H9 (cell line): ENCODE measurements around the gene DICER1. TPM values are rescaled to one million over a fixed set of nuclear protein-coding genes. Genes with fewer than 3 reads are reported as not detected.
A peak's percentile ranks its signal among the peaks of the same experiment; 100 is the strongest.

Source experiments
- DNase-seq: peaks from one replicate; pipeline ENCODE4 v3.0.0-alpha.2; 2017
- H2AFZ ChIP-seq: one replicate; pipeline ENCODE4 v1.6.1; 2013; ENCODE audit warnings: mild to moderate bottlenecking, low read length, control low read depth, moderate library complexity
- H2AK5ac ChIP-seq: 2 replicates; pipeline ENCODE4 v1.6.1; 2013; ENCODE audit warnings: low read length, control low read depth, mixed read lengths; ENCODE audit not compliant: insufficient read length
- H2BK120ac ChIP-seq: one replicate; pipeline ENCODE4 v1.6.1; 2013; ENCODE audit warnings: low read depth, mild to moderate bottlenecking, low read length, control low read depth, inconsistent platforms; ENCODE audit not compliant: poor library complexity, severe bottlenecking
- H2BK12ac ChIP-seq: 2 replicates; pipeline ENCODE4 v1.6.1; 2013; ENCODE audit warnings: low read length, control low read depth, mixed read lengths, low read depth; ENCODE audit not compliant: insufficient read length
- H2BK15ac ChIP-seq: 2 replicates; pipeline ENCODE4 v1.6.1; 2013; ENCODE audit warnings: low read depth, low read length, control low read depth
- H2BK20ac ChIP-seq: one replicate; pipeline ENCODE4 v1.6.1; 2013; ENCODE audit warnings: low read depth, mild to moderate bottlenecking, low read length, control low read depth, inconsistent platforms; ENCODE audit not compliant: poor library complexity, severe bottlenecking
- H2BK5ac ChIP-seq: 2 replicates; pipeline ENCODE4 v1.6.1; 2013; ENCODE audit warnings: low read length, control low read depth, mixed read lengths; ENCODE audit not compliant: insufficient read length
- H3K14ac ChIP-seq: 2 replicates; pipeline ENCODE4 v1.6.1; 2013; ENCODE audit warnings: low read length, control low read depth; ENCODE audit not compliant: insufficient read depth
- H3K18ac ChIP-seq: 2 replicates; pipeline ENCODE4 v1.6.1; 2013; ENCODE audit warnings: low read depth, mild to moderate bottlenecking, mixed read lengths, low read length, control low read depth; ENCODE audit not compliant: insufficient read length
- H3K23ac ChIP-seq: 2 replicates; pipeline ENCODE4 v1.6.1; 2013; ENCODE audit warnings: low read length, control low read depth, mixed read lengths, low read depth; ENCODE audit not compliant: insufficient read length
- H3K23me2 ChIP-seq: 2 replicates; pipeline ENCODE4 v1.6.1; 2013; ENCODE audit warnings: low read depth, mild to moderate bottlenecking, mixed read lengths, low read length, control low read depth; ENCODE audit not compliant: insufficient read length, poor library complexity, severe bottlenecking
- H3K27ac ChIP-seq: 2 replicates; pipeline ENCODE4 v1.5.1; 2013; ENCODE audit warnings: low read length, control low read depth, mixed read lengths, low read depth; ENCODE audit not compliant: insufficient read length
- H3K27me3 ChIP-seq: 2 replicates; pipeline ENCODE4 v1.6.1; 2013; ENCODE audit warnings: low read length, control low read depth, inconsistent platforms; ENCODE audit not compliant: insufficient read depth
- H3K4ac ChIP-seq: 2 replicates; pipeline ENCODE4 v1.6.1; 2013; ENCODE audit warnings: low read depth, mild to moderate bottlenecking, control low read depth, inconsistent platforms, low read length, moderate library complexity
- H3K4me1 ChIP-seq: 2 replicates; pipeline ENCODE4 v1.6.1; 2013; ENCODE audit warnings: low read length, control low read depth, inconsistent platforms; ENCODE audit not compliant: insufficient read depth
- H3K4me2 ChIP-seq: 2 replicates; pipeline ENCODE4 v1.6.1; 2013; ENCODE audit warnings: low read length, control low read depth, mixed read lengths; ENCODE audit not compliant: insufficient read length, insufficient read depth
- H3K56ac ChIP-seq: 2 replicates; pipeline ENCODE4 v1.6.1; 2013; ENCODE audit warnings: low read depth, mild to moderate bottlenecking, mixed read lengths, low read length, control low read depth; ENCODE audit not compliant: insufficient read length
- H3K79me1 ChIP-seq: 2 replicates; pipeline ENCODE4 v1.6.1; 2013; ENCODE audit warnings: low read depth, mild to moderate bottlenecking, moderate library complexity, low read length, control low read depth, inconsistent platforms; ENCODE audit not compliant: insufficient read depth, poor library complexity, severe bottlenecking
- H3K79me2 ChIP-seq: 2 replicates; pipeline ENCODE4 v1.6.1; 2013; ENCODE audit warnings: low read length, control low read depth, inconsistent platforms; ENCODE audit not compliant: insufficient read depth
- H3K9ac ChIP-seq: 2 replicates; pipeline ENCODE4 v1.6.1; 2013; ENCODE audit warnings: low read length, control low read depth, mixed read lengths; ENCODE audit not compliant: insufficient read length; ENCODE audit errors: extremely low read depth
- H3K9me3 ChIP-seq: one replicate; pipeline ENCODE4 v1.6.1; 2013; ENCODE audit warnings: low read depth, low read length, inconsistent platforms; ENCODE audit not compliant: control insufficient read depth
- H3T11ph ChIP-seq: one replicate; pipeline ENCODE4 v1.6.1; 2013; ENCODE audit warnings: mild to moderate bottlenecking, low read length, control low read depth, inconsistent platforms
- H4K20me1 ChIP-seq: one replicate; pipeline ENCODE4 v1.6.1; 2013; ENCODE audit not compliant: control insufficient read depth, insufficient read length, insufficient read depth
- H4K5ac ChIP-seq: 2 replicates; pipeline ENCODE4 v1.6.1; 2013; ENCODE audit warnings: low read depth, mild to moderate bottlenecking, mixed read lengths, low read length, control low read depth; ENCODE audit not compliant: insufficient read length
- H4K8ac ChIP-seq: replicated peaks from 2 replicates; pipeline ENCODE4 v1.6.1; 2013; ENCODE audit warnings: low read length, control low read depth, mixed read lengths, low read depth; ENCODE audit not compliant: insufficient read length
- H4K91ac ChIP-seq: 2 replicates; pipeline ENCODE4 v1.6.1; 2013; ENCODE audit warnings: low read depth, mild to moderate bottlenecking, moderate library complexity, mixed read lengths, low read length, control low read depth; ENCODE audit not compliant: insufficient read length
- H3K27ac Mint-ChIP-seq, 3 experiments: 2 replicates in 2 of 3; 3 replicates in 1 of 3; pipeline ENCODE4 v1.8.0; 2020 to 2021; ENCODE audit warnings: mixed read lengths in 3 of 3, mild to moderate bottlenecking in 1 of 3, moderate library complexity in 1 of 3
- H3K27me3 Mint-ChIP-seq: 2 replicates; pipeline ENCODE4 v1.8.0; 2021; ENCODE audit warnings: low read depth, mild to moderate bottlenecking, moderate library complexity, mixed read lengths
- H3K36me3 Mint-ChIP-seq, 3 experiments: 2 replicates in 2 of 3; 3 replicates in 1 of 3; pipeline ENCODE4 v1.8.0; 2020 to 2021; ENCODE audit warnings: low read depth in 3 of 3, mixed read lengths in 3 of 3; ENCODE audit not compliant: insufficient read depth in 1 of 3
- H3K4me1 Mint-ChIP-seq, 2 experiments: 2 replicates each; pipeline ENCODE4 v1.8.0; 2020; ENCODE audit warnings: mixed read lengths in 2 of 2
- H3K4me3 Mint-ChIP-seq, 2 experiments: 2 replicates in 1 of 2; 3 replicates in 1 of 2; pipeline ENCODE4 v1.8.0; 2020 to 2021; ENCODE audit warnings: mild to moderate bottlenecking in 2 of 2, mixed read lengths in 2 of 2, moderate library complexity in 1 of 2
- H3K9me3 Mint-ChIP-seq, 2 experiments: 2 replicates in 1 of 2; 3 replicates in 1 of 2; pipeline ENCODE4 v1.8.0; 2020; ENCODE audit warnings: mild to moderate bottlenecking in 2 of 2, mixed read lengths in 2 of 2, moderate library complexity in 1 of 2
- WGBS: extraction: QIAGEN DNeasy Blood & Tissue Kit; methylation state at CpG from one replicate; pipeline ENCODE4 v1.1.7; 2013; ENCODE audit warnings: missing lambda C conversion rate, low lambda C conversion rate, mixed read lengths; ENCODE audit not compliant: insufficient read length; ENCODE audit errors: extremely low coverage; 5-methylcytosine and 5-hydroxymethylcytosine counted together
- total RNA-seq: library from RNA; stranded (reverse); gene quantifications from 2 replicates; pipeline ENCODE4 v1.2.1, GENCODE V29; 2021
- TF ChIP-seq, protein P1 (sequence below): fragments of 200-600 bp; sonication (generic); conservative IDR thresholded peaks from 3 replicates; pipeline ENCODE4 v1.8.0; 2021; ENCODE audit warnings: antibody characterized with exemption, mild to moderate bottlenecking

Gene DICER1
- total RNA-seq, 1 experiment from 2014 or later = 57.0 TPM

DNA sequence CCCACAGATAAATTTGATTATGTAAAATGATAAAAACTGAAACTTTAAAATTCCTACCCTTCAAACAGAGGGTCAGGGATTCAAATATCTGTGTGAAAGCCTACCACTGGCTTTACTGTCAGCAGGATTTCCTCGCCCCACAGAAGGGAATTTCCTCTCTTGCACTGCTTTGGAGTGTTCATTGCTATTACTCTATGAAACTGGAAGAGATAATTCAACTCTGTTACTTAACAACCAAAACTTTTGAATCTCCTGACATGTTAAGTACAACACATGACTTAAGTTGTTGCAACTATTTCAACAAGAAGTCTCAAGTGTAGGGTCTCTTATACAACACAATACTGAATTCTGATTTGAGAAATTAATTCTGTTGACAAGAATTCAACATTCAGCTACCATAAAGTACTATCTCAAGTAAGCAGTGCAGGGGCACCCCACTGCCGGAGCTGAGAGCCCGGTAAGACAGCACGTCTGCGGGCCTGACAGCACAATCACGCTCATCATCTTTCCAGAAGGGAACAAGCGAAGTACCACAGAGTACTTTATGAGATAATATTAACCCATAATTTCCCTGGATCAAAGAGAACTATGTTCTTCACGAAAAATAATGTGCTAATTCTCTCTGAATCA, 22.9 kb downstream of the DICER1 start:
- Histone ChIP-seq H4K8ac (no peak overlapping the region), H2BK12ac (no peak overlapping the region), H2BK20ac (no peak overlapping the region), H3K79me1 (peaks cover 3% of the 10 kb centered on the region), H2BK15ac (no peak overlapping the region), H2AK5ac (no peak overlapping the region), H3K14ac (no peak overlapping the region), H3K27ac (no peak overlapping the region), H3K4me2 (no peak overlapping the region), H3K79me2 (peaks cover 3% of the 10 kb centered on the region; the same call in 1 of the 2 replicates), H3T11ph (no peak overlapping the region), H3K9me3 (no peaks in the 10 kb centered on the region), H3K23me2 (no peaks in the 10 kb centered on the region), H3K56ac (no peak overlapping the region), H2BK120ac (no peak overlapping the region), H3K27me3 (no peaks in the 10 kb centered on the region), H3K9ac (no peak overlapping the region), H3K4me1 (peaks cover 2% of the 10 kb centered on the region; the same call in 1 of the 2 replicates), H3K18ac (no peak overlapping the region), H3K23ac (no peak overlapping the region), H3K4ac (no peak overlapping the region), H4K91ac (no peak overlapping the region), H2AFZ (no peak overlapping the region), H4K5ac (no peak overlapping the region), H4K20me1 (no peaks in the 10 kb centered on the region), H2BK5ac (no peak overlapping the region)
- peaks cover 1 to 29% (median 13%) of the 10 kb centered on the region in 3 experiments; a peak in 5 of 7 replicates for H3K36me3 Mint-ChIP-seq
- H3K9me3 Mint-ChIP-seq = no peaks in the 10 kb centered on the region
- no peak for DNase-seq
- TF ChIP-seq, protein P1, sequence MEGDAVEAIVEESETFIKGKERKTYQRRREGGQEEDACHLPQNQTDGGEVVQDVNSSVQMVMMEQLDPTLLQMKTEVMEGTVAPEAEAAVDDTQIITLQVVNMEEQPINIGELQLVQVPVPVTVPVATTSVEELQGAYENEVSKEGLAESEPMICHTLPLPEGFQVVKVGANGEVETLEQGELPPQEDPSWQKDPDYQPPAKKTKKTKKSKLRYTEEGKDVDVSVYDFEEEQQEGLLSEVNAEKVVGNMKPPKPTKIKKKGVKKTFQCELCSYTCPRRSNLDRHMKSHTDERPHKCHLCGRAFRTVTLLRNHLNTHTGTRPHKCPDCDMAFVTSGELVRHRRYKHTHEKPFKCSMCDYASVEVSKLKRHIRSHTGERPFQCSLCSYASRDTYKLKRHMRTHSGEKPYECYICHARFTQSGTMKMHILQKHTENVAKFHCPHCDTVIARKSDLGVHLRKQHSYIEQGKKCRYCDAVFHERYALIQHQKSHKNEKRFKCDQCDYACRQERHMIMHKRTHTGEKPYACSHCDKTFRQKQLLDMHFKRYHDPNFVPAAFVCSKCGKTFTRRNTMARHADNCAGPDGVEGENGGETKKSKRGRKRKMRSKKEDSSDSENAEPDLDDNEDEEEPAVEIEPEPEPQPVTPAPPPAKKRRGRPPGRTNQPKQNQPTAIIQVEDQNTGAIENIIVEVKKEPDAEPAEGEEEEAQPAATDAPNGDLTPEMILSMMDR = no peak
- peak overlapping the region in 2 of 3 experiments; percentile 17 to 31; a peak in 2 of 7 replicates for H3K27ac Mint-ChIP-seq
- no peak overlapping the region for H3K4me3 Mint-ChIP-seq
- H3K27me3 Mint-ChIP-seq = no peaks in the 10 kb centered on the region
- peaks cover 31 to 42% of the 10 kb centered on the region in 2 experiments for H3K4me1 Mint-ChIP-seq
- WGBS = no CpG with 5 or more reads among the region's 8 CpGs
